Cerebellar nuclear complex (tissue), 1 donor: ENCODE results near the gene PLCL2.

Source experiments
- DNase-seq, 2 experiments: peaks; one replicate each; lab custom pipeline; 2025; lab: John Stamatoyannopoulos, UW

PLCL2 gene

DNA sequence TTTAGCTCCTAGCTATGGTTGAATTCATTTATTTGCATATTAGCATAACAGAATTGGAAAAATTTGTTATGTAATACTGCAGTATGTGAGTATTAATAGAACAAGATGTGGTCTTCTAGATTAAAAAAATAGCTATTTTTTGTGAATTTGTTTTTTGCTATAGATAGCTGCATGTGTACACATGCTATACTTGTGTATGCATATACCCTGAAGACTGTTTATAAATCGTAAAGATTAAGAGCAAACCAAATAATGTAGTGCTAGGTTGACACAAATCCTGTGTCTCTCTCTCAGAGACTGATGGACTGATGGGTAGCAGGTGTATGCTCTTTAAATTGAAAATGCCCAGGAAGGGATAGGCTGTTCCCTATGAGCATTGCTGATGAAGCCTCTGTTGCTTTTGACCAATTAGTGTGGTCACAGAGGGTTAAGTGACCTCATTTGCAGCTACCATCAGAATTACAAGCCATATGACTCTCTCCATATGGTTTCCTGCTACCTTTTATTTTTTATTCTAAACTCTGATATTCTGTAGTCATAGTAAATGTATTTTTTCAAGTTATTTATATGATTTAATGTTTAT lies 9.0 kb downstream of the PLCL2 start:
- DNase-seq = no peak

DNA sequence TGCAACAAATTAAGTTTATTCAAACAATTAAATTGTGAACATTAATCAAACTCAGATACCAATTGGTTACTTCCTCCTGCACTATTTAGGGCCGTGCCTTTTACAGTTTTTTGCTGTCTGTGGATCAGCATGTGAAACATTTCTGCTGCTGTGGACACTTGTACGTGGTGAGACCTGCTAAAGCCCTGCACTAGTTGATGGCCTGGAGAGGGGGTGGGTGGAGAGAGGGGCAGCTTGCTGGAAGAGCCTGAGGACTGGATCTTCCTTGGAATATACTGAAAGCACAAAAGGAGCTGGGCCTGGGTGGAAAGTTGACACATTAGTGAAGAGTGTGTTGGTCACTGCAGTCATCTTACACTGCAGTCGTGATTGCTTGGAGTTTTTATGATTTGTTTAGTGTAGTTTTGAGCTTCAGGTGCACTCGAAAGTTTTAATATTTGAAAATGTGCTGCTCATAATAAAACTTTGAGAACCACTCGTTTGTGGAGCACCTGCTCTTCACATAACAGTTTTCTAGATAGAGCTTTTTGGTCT lies 11.4 kb downstream of the PLCL2 start:
- no peak for DNase-seq

- no peak for DNase-seq
Measured at GRCh38 chr3:16896820-16897219, 12.1 kb downstream of the PLCL2 start.

- no peak for DNase-seq
Measured at GRCh38 chr3:16897254-16897926, 12.6 kb downstream of the PLCL2 start.

GRCh38 chr3:16898595-16899395 lies 14.0 kb downstream of the PLCL2 start:
- no peak for DNase-seq

GRCh38 chr3:16899919-16900318 lies 15.2 kb downstream of the PLCL2 start:
- no peak for DNase-seq

- DNase-seq = no peak
Measured at GRCh38 chr3:16900779-16901440, 16.2 kb downstream of the PLCL2 start.

DNA sequence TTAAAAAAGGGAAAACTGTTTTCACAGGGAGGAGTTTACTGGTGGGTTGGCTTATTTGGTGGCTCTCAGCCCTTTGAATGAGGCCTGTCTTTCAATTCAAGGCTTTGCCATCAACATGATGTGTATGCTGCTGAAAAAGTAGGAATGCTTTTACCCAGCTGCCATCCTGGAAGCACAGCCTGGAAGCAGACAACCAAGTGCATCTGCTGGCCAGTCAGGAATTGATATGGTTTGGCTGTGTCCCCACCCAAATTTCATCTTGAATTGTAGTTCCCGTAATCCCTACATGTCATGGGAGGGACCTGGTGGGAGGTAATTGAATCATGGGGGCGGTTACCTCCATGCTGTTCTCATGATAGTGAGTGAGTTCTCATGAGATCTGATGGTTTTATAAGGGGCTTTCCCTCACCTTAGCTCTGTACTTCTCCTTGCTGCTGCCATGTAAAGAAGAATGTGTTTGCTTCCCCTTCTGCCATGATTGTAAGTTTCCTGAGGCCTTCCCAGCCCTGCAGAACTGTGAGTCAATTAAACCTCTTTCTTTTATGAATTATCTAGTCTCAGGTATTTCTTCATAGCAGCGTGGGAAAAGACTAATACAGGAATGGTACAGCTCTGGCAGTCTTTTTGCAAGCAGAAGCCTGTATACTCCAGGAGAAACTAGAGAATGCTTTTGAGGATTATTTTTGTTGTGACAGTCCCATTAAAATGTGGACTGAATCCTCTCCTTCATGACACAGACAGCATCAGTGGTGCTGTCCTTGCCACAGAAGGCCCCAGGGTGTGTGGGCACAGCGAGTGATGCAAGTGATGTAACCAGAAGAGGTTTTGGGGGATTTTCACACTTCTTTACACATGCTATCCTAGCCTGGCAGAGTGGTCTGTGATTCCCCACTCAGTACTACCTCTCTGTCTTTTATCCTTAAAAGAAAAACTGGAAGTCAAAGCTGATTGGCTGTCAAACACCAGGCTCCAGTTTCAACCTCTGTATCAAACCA lies 20.0 kb downstream of the PLCL2 start:
- DNase-seq = no peak

- peak in 1 of 2 experiments; percentile 50 for DNase-seq
Measured at GRCh38 chr3:16905704-16906103, 20.9 kb downstream of the PLCL2 start.

GRCh38 chr3:16906682-16907081 lies 21.9 kb downstream of the PLCL2 start:
- peak in 1 of 2 experiments; percentile 27 for DNase-seq

DNA sequence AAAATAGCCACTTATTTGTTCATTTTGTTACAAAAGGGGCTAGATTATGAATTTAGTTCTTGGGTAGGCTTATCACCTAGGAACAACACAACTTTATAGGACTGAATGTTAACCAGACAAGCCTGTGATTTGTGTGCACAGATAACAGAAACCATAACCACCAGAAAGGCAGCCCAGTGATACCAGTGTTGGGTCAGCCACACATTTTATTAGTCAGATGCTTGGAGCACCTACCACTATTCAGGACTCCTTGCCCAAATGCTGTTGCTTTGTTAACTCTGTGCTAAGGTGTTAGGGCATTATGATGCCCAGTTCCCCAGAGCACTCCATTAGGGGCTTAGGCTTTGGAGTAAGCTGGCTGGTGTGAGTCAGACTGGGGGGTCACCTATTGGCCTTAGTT lies 22.5 kb downstream of the PLCL2 start:
- DNase-seq = no peak

- DNase-seq = no peak
Measured at GRCh38 chr3:16908016-16908807, 23.5 kb downstream of the PLCL2 start.

DNA sequence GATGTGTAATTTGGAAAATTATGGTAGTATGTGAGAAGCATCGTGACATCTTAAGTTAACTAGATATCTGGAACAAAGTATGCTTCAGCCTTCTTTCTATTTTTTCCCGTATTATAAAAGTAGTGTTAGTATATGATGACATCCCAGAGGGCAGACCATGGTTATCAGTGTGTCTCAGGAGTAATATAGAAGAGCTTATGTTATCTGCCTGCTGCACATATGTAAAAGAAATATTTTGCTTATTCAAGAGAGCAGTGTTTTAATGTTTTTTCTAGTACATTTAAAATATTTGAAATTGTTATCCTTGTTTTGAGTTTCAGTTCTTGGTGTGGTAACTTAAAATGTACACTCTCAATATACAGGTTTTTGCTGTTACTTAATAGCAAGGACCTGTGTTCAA lies 24.1 kb downstream of the PLCL2 start:
- DNase-seq = no peak

GRCh38 chr3:16909802-16910201 lies 25.0 kb downstream of the PLCL2 start:
- DNase-seq = no peak

- DNase-seq = no peak
Measured at GRCh38 chr3:16910207-16910606, 25.5 kb downstream of the PLCL2 start.

DNA sequence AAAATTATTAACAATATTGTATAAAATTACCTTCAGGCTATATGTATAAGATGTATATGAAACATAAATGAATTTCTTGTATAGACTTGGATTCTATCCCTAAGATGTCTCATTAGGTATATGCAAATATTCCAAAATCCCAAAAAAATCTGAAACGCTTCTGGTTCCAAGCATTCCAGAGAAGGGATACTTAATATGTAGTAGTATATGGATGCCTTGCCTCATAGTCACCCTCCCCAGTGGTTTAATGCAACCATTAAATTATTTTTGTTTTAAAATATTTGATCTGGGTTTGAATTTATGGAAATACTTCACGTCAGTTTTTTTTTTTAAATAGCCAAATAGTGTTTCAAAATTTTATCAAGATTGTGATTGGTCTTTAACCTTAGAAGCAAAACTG lies 27.2 kb downstream of the PLCL2 start:
- DNase-seq = no peak

- peak in 1 of 2 experiments; percentile 40 for DNase-seq
Measured at GRCh38 chr3:16912400-16913263, 27.9 kb downstream of the PLCL2 start.

DNA sequence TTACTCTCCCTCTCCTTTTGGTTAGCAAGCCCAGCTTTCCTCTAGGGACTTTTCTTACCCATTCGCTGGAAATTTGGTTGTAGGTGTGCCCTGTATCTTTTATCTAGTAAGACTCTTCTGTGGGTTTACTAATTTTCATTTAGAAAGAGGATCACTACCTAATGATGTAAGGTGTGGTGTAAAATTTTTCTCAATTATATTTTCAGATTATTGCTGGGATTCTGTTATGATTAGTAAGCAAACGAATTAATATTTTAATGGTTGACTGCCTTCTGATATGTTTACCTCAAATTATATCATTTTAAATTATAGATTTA lies 28.5 kb downstream of the PLCL2 start:
- no peak for DNase-seq

GRCh38 chr3:16916840-16917239 lies 32.1 kb downstream of the PLCL2 start:
- DNase-seq = no peak
